IMR-90 (cell line): ENCODE results near the gene CFAP298.

Experiments used
- NFE2L2 ChIP-seq: fragments of 150-350 bp; IDR thresholded peaks from 2 replicates; pipeline ENCODE4 v1.6.1; 2016; ENCODE audit warnings: low read depth, mild to moderate bottlenecking, low read length
- RAD21 ChIP-seq: IDR thresholded peaks from 2 replicates; pipeline ENCODE4 v1.6.1; 2012; ENCODE audit warnings: low read length, improper control_type of control experiment
- RFX5 ChIP-seq: IDR thresholded peaks from 2 replicates; pipeline ENCODE4 v1.8.0; 2012; ENCODE audit warnings: low read depth, mild to moderate bottlenecking, low read length, moderate library complexity
- TF ChIP-seq, protein P1 (sequence below): conservative IDR thresholded peaks from 2 replicates; pipeline ENCODE4 v1.5.1; 2012; ENCODE audit warnings: mild to moderate bottlenecking, low read depth, low read length, improper control_type of control experiment

DNA sequence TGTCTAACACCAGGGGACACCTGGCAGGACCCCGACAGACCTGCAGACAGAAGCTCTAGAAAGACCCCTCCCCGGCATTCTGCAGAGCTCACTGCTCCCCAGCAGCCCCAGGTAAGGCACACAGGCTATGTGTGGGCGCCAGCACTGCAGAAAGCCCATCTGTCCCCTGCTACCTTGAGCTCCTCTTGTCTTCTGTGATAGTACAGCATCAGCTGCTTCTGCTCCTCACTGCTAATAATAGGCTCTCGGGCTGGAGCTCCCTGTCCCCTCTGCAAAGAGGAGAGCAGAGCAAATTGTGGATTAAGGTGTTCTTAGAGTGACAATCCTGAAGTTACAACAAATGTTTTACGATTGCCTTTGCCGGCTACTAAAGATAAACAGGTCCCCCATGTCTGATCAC, 10.1 kb downstream of the CFAP298 start:
- TF ChIP-seq, protein P1, sequence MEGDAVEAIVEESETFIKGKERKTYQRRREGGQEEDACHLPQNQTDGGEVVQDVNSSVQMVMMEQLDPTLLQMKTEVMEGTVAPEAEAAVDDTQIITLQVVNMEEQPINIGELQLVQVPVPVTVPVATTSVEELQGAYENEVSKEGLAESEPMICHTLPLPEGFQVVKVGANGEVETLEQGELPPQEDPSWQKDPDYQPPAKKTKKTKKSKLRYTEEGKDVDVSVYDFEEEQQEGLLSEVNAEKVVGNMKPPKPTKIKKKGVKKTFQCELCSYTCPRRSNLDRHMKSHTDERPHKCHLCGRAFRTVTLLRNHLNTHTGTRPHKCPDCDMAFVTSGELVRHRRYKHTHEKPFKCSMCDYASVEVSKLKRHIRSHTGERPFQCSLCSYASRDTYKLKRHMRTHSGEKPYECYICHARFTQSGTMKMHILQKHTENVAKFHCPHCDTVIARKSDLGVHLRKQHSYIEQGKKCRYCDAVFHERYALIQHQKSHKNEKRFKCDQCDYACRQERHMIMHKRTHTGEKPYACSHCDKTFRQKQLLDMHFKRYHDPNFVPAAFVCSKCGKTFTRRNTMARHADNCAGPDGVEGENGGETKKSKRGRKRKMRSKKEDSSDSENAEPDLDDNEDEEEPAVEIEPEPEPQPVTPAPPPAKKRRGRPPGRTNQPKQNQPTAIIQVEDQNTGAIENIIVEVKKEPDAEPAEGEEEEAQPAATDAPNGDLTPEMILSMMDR: no peak
- TF ChIP-seq RAD21 (no peak), NFE2L2 (no peak), RFX5 (no peak)
